NCI-H1092 treated with DMSO at 0.1 percent for 48 hours (cell line): Measurements from ENCODE around the gene STARD8.
"Not testable (repeated sequence)": the region's sequence is repeated elsewhere in the genome, so short reads cannot be mapped to it uniquely, and the experiment has no call there.

Source experiments
- DNase-seq: peaks from one replicate; lab custom pipeline; 2025; lab: John Stamatoyannopoulos, UW

Gene STARD8

DNA sequence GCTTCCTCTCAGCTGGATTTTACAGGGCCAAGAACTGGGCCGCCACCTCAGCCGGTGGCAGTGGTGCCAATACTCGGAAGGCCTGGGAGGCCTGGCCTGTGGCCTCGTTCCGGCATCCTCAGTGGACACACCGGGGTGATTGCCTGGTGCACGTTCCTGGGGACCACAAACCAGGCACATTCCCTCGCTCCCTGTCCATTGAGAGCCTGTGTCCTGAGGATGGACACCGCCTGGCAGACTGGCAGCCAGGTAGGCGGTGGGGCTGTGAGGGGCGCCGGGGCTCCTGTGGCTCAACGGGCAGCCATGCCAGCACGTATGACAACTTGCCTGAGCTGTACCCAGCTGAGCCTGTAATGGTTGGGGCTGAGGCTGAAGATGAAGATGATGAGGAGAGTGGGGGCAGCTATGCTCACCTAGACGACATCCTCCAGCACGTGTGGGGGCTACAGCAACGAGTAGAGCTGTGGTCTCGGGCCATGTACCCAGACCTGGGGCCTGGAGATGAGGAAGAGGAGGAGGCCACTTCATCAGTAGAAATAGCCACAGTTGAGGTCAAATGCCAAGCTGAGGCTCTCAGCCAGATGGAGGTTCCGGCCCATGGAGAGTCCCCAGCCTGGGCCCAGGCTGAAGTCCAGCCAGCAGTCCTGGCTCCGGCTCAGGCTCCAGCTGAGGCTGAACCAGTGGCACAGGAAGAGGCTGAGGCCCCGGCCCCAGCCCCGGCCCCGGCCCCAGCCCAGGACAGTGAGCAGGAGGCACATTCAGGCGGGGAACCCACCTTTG, 70.4 kb downstream of the STARD8 start:
- no peak for DNase-seq

DNA sequence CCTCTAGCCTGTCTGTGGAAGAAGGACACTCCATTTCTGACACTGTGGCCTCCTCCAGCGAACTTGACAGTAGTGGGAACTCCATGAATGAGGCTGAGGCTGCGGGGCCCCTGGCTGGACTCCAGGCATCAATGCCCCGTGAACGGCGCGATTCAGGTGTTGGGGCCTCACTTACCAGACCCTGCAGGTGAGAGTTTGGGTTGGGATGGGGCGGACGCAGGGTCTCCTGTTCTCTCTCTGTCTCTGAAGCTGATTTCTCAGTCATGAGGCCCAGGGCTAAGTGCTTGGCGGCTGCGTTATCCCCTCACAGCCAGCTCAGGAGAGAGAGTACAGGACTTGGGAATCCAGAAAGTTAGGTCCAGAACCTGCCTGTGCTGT, 71.0 kb downstream of the STARD8 start:
- DNase-seq, result no peak

DNA sequence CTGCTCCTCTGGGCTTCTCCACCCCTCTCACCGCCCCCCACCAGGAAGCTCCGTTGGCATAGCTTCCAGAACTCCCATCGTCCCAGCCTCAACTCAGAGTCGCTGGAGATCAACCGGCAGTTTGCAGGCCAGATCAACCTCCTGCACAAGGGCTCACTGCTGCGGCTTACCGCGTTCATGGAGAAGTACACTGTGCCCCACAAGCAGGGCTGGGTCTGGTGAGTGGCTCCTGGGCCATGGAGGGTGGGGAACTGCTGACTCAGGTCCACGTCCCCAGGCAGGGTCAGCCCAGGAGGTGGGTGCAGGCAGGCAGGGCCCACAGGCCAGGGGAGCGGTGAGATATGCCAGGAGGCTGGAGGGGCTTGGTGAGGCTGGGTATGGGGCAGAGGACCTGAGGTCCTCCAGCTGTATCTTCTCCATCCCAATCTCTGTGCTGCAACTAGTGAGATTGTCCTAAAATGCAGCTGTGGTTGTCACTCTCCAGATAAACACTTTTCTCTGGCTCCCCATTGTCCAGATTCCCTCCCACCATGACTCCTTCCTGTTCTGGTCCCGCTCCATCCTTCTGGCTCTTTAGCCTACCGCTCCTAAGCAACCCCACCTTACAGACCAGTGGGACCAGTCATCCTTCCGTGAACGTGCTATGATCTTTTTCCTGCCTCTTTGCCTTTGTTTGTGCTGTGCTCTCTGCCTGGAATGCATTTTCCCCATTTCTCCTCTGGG, 71.9 kb downstream of the STARD8 start:
- DNase-seq, result no peak

DNA sequence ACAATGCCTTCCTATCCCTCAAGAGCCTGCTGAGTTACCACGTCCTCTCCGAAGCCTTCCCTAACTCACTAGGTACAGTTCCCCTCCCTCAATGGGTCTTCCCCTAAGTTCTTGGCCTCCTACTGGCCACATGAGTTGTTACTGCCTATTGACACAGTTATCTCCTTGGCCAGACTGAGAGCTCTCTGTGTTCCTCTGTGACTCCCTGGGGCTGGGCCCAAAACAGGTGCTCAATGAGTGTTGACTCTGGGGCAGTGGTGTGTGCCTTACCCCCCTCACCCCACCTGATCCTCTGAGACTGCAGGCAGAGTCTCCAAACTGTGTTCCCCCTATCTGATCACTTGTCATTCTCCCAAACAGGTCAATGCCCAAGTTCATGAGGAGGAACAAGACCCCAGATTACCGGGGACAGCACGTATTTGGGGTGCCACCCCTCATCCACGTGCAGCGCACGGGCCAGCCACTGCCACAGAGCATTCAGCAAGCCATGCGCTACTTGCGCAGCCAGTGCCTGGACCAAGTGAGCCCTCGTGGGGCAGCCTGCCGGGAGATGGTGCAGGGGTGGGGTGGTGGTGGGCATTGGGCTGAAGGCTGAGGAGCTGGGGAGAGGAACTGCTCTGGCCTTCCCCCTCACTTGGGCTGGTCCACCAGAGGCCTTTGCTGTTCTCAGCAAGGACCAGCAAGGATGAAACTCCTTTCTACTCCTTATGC, 72.6 kb downstream of the STARD8 start:
- DNase-seq, result no peak

DNA sequence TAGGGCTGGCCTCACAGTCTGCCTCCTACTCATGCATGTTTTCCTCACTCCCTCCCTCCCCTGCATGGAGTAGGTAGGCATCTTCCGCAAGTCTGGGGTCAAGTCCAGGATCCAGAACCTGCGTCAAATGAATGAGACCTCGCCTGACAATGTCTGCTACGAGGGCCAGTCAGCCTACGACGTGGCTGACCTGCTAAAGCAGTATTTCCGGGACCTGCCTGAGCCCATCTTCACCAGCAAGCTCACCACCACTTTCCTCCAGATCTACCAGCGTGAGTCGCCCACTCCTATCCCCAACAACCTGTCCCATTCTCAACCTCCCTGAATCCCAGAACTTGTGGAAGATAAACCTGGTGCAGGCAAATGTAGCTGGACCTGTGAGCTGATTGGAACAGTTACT, 73.4 kb downstream of the STARD8 start:
- DNase-seq, result no peak

DNA sequence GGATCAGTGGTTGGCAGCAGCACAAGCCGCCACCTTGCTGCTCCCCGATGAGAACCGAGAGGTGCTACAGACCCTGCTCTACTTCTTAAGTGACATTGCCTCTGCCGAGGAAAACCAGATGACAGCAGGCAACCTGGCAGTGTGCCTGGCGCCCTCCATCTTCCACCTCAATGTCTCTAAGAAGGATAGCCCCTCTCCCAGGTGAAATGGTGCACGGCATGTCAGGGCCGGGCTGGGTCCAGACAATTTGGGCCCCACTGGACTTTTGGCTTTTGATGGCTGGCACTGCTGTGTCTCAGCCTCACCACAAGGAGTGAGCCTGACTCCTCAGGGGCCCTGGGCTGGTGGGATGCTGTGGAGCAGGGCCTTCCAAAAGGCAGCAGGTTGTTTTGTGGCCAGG, 74.1 kb downstream of the STARD8 start:
- no peak for DNase-seq

DNA sequence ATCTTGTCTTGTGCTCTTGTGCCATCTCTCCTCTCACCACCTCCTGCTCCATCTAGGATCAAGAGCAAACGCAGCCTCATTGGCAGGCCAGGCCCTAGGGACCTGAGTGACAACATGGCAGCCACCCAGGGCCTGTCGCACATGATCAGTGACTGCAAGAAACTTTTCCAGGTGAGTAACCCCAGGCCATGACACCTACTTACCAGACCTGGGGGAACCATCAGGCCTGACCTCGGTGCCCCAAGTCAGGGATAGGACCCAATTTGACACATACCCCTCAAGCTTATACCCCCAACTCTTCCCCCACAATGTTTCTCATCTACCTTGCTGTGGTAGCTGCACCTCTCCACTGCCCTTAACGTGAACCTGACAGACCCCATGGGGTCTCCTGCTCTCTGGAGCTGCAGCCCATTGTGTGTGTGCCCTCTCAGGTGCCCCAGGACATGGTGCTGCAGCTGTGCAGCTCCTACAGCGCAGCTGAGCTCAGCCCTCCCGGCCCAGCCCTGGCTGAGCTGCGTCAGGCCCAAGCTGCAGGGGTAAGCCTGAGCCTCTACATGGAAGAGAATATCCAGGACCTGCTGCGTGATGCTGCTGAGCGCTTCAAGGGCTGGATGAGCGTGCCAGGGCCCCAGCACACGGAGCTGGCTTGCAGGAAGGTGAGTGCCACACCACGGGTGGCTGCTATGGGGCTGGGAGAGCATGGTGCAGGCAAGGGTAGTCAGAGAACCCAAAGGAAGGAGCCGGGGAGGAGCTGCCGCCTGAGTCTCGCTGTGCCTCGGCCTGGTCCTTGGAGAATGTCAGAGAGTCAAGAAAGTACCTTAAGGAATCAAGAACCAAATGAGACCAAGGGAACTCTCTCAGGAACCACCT, 74.8 kb downstream of the STARD8 start:
- no peak for DNase-seq

DNA sequence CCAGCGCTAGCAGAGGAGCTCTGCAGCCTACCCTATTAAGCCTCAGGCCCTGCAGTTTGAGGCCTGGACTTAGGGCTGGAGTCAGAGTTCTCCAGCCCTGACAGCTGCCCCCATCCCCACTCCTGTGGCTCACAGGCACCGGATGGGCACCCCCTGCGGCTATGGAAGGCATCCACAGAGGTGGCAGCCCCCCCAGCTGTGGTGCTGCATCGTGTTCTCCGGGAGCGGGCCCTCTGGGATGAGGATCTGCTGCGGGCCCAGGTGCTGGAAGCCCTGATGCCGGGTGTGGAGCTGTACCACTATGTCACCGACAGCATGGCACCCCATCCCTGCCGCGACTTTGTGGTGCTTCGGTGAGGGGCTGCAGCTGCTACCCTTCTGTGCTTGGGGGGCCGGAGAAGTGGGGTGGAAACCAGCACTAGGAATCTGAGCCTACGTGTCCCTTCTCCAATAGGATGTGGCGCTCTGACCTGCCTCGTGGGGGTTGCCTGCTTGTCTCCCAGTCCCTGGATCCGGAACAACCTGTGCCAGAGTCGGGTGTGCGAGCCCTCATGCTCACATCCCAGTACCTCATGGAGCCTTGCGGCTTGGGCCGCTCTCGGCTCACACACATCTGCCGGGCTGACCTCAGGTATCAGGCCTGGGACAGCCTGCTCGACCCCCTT, 76.2 kb downstream of the STARD8 start:
- no peak for DNase-seq

DNA sequence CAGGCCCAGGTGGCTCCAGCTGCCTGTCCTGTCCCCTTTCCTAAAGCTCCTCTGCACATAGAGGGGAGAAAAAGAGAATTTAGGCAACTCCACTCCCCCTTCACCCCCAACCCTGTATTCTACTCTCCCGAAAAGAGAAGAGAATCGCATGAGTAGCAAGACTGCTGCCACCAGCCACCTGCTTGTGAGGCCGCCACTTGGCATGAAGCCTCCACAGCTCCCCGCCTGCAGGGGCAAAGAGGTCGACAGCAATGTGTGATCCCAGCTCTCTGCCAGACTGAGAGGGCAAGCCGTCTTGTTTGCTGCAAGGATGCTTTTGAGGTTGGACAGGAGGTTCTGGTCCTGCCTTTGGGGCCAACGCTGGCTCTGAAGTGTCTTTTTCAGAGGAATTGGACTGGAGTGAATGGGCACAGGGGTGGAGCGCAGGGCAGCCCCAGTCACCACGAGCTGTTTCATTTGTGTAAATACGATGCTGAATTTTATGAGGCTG, 77.1 kb downstream of the STARD8 start:
- DNase-seq, result peak; percentile 10

DNA sequence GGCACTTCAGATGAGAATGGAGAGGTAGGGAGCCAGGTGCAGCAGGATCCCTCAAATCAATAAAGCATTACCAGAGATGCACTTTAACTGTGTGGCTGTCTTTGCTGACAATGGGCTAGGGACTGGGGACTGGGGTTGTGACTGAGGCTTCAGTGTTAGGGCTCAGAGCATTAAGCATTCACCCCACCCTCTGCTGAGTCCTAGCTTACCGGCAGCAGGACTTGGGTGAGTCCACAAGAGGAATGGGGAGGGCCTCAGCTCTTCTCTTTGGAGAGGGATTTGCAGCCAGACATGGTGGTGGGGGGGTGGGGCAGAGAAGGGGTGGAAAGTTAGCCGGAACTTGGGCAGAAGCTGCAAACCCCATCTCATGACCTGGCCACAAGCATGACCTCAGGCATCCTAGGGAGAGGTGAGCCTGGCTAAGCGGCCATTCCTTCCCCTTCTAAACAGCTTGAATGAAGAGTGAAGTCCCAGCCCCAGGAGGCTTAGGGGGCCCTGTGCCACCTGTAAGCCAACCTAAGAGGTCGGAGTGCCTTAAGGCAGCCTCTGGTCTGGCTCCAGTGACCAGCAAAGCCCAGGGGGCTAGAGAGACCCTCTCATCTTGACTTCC, 78.4 kb downstream of the STARD8 start:
- DNase-seq, result no peak

DNA sequence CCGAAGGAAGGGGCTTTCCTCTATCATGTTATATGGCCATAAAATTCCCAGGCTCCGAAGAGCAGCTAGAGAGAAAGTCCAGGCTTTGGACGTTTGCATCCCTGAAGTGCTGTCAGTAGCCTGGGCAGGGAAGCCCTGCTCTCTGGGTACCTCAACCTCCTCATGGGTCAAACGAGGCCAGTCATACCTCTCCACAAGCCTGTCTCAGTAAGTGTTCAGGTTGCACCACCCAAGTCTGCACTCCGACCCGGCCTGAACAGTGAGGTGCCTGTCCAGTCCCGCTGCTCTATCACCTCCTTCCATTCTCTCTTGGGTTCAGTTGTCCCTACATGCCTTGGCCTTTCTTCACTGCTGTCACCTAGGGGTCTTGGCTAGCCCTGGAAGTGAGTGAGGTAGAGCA, 78.9 kb downstream of the STARD8 start:
- no peak for DNase-seq

DNA sequence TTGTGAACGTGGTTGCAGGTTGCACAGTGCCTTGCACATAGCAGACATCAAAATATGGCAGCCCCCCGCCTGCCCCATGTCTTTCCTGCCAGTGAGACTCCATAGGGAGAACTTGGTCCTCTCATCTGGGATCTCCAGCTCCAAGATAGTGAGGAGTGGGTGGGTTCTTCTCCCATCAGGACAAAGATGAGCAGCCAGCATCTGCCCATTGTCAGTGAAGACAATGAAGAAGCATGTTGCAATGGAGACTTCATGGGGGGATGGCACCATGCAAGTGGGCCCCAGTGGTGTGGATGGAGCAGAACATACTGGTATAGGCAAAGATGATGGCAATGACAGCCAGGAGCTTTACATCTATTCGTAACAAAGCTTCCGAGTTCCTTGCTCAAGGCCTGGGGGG, 80.2 kb downstream of the STARD8 start:
- DNase-seq, result no peak

DNA sequence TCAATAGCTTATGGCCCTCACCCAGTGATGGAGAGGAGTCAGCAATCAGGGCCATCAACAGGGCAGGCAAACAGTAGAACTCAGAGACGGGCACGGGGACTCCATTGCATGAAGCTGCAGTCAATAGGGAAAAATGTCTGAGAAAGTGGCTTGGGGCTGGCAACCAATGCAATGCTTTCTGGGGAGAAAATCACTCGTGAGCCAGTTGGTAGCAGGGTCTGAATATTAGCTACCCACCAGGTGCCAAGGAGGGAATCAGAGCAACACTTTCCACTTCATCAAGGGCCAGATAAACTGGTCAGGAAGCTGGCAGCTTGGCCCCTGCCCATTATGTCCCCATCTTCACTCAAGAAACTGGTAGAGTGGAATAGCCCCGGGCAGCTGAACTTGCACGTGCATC, 80.7 kb downstream of the STARD8 start:
- no peak for DNase-seq

DNA sequence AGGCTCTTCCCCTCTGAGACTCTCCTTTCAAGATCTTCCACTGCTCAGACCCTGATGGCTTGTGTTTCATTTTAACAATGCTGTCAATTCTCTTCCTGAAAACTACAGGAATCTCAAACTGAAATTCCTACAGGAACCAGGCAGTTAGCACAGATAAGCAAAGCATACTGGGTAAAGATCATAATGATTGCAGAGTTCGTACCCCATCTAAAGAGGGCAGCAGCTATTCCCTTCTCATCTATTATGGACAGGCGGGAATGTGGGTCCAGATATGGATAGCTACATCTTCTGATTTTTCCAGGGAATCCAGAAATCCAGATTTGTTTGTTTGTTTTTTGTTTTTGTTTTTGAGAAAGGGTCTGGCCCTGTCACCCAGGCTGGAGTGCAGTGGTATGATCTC, 83.8 kb downstream of the STARD8 start:
- no peak for DNase-seq

DNA sequence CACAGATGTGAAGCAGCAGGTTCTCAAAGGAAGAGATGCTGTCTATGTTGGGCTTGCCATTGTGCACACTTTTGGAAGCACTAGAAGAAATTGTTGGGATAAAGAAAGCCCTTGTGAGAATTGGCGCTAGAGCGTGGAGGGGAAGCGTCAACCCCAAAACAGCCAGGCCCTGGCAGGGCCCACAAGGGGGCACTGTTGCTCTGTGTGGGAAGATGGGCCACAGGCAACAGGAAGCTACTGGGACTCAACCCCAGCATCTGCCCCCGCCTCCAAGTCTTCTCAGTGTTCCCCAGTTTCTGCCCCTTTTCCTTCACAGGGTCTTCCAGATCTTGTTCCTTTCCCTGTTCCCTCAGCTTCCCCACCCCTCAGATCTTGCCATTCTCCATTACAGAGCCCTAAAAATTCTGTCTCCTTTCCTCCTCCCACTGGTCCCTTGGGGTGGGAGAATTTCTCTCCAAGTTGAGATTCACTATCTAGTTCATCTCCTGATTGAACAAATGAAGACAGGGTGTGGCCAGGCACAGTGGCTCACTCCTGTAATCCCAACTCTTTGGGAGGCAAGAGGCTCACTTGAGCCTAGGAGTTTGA, 85.5 kb downstream of the STARD8 start:
- DNase-seq, result peak; percentile 10

DNA sequence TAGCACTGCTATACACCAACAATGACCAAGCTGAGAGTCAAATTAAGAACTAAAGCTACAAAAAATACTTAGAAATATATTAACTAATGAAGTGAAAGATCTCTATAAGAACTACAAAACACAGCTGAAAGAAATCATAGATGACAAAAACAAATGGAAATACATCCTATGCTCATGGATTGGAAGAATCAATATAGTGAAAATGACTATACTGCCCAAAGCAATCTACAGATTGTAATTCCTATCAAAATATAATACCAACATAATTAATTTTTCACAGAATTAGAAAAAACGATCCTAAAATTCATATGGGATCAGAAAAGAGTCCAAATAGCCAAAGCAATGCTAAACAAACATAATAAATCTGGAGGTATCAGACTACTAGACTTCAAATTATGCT, 87.8 kb downstream of the STARD8 start:
- no peak for DNase-seq

DNA sequence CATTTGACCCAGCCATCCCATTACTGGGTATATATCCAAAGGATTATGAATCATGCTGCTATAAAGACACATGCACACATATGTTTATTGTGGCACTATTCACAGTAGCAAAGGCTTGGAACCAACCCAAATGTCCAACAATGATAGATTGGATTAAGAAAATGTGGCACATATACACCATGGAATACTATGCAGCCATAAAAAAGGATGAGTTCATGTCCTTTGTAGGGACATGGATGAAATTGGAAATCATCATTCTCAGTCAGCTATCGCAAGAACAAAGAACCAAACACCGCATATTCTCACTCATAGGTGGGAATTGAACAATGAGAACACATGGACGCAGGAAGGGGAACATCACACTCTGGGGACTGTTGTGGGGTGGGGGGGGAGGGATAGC, 94.4 kb downstream of the STARD8 start:
- DNase-seq, result not testable (repeated sequence)

DNA sequence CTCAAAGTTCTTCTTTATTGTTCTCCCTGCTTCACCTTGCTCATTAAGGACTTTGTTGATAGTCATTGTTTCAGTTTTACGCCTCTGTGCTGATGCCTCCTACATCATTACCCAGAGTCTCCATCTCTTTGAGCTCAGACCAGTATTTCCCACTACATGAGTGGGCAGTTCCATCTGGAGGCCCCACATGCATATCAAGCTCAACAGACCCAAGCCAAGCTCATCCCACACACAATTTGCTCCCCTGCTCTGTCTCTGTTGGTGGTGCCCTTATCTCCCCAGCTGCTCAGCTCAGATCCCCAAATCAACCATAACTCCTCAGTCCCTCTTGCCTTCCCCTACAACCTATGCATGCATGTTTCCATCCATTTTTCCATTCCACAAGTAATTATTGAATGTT, 96.3 kb downstream of the STARD8 start:
- no peak for DNase-seq

DNA sequence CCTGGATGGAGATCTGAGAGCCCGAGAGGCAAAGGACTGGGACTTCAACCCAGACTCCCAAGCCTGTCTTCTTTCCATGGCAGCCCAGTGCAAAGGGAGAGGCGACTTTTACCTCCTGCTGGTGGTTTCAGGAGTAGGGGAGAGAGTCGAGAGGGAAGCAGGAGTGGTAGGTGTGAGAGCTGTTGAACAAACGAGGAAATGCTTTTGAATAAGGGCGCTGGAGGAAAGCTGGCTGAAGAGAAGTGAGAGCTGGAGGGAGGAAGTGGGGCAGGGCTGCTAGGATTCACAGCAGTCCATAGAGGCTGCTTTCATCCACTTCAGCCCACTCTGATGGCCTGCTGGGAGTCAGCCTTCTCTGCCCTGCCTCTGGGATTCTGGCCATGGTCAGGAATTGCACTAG, 99.5 kb downstream of the STARD8 start:
- no peak for DNase-seq

DNA sequence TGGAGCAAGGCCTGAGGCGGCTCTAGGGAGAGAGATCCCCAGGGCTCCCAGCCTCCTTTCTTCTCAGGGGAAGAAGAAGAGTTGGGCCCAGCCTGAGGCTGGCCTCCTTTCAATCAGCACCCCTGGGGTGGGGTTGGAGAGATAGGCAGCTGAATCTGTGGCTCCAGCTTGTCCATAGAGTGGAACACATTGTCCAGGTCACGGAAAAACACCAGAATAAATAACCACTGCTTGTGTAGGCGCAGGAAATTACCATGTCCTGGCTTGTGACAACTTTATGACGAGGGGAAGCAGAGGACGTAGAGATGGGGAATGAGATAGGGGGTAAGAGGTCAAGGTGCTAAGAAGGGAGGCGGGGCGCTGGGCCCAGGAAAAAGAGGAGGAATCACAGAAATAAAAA, 100.6 kb downstream of the STARD8 start:
- no peak for DNase-seq

DNA sequence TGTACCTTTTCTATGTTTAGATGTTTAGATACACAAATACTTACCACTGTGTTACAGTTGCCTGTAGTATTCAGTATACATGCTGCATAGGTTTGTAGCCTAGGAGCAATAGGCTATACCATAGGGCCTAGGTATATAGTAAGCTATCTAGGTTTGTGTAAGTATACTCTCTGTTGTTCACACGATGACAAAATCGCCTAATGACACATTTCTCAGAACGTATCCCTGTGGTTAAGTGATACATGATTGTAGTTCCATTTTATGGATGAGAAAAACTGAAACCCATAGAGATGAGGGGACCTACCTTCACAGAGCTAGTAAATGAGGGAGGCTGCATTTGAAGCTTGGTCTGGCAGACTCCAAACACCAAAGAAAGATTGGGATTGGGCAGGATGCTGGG, 102.0 kb downstream of the STARD8 start:
- no peak for DNase-seq
